Measurements from ENCODE around the gene TDRD6.

TDRD6 gene

GRCh38 chr6:46676604-46677313 lies 10.9 kb upstream of the TDRD6 start:
- Histone ChIP-seq H3K27ac (no peak overlapping the region), H3K36me3 (replicated peaks) (no peaks in the 10 kb centered on the region), H3K27me3 (replicated peaks) (no peaks in the 10 kb centered on the region), H3K4me3 (ENCODE audit: low read depth, low read length) (no peak overlapping the region)
- in situ Hi-C loops (cut with HindIII; ENCODE audit: low pct_ligation_motif_present, low sequenced_read_pairs): no loop called here
- TF ChIP-seq CTCF (IDR thresholded peaks at IDR 0.05; ENCODE audit: low read depth, low read length, missing control alignments): no peak
- DNase-seq: no peak

GRCh38 chr6:46677314-46677654 lies 10.4 kb upstream of the TDRD6 start:
- TF ChIP-seq CTCF (IDR thresholded peaks at IDR 0.05; ENCODE audit: low read depth, low read length, missing control alignments): peak; percentile 58
- Histone ChIP-seq H3K36me3 (replicated peaks) (no peaks in the 10 kb centered on the region), H3K4me3 (ENCODE audit: low read depth, low read length) (no peak overlapping the region), H3K27me3 (replicated peaks) (no peaks in the 10 kb centered on the region), H3K27ac (no peak overlapping the region)
- in situ Hi-C loops (cut with HindIII; ENCODE audit: low pct_ligation_motif_present, low sequenced_read_pairs): no loop called here
- DNase-seq: no peak

GRCh38 chr6:46684771-46685170 lies 2.9 kb upstream of the TDRD6 start:
- in situ Hi-C loops (cut with HindIII; ENCODE audit: low pct_ligation_motif_present, low sequenced_read_pairs): no loop called here
- Histone ChIP-seq H3K27ac (no peak overlapping the region), H3K4me3 (ENCODE audit: low read depth, low read length) (no peak overlapping the region), H3K27me3 (replicated peaks) (no peaks in the 10 kb centered on the region), H3K36me3 (replicated peaks) (no peaks in the 10 kb centered on the region)
- DNase-seq: peak; percentile 32
- no peak for TF ChIP-seq CTCF (IDR thresholded peaks at IDR 0.05; ENCODE audit: low read depth, low read length, missing control alignments)

- Histone ChIP-seq H3K27ac (no peak overlapping the region), H3K4me3 (ENCODE audit: low read depth, low read length) (no peak overlapping the region), H3K27me3 (replicated peaks) (no peaks in the 10 kb centered on the region), H3K36me3 (replicated peaks) (no peaks in the 10 kb centered on the region)
- no peak for TF ChIP-seq CTCF (IDR thresholded peaks at IDR 0.05; ENCODE audit: low read depth, low read length, missing control alignments)
- DNase-seq: no peak
- in situ Hi-C loops (cut with HindIII; ENCODE audit: low pct_ligation_motif_present, low sequenced_read_pairs): no loop called here
These were observed 656 bp downstream of the TDRD6 start for GRCh38 chr6:46688117-46688965.

- TF ChIP-seq CTCF (IDR thresholded peaks at IDR 0.05; ENCODE audit: low read depth, low read length, missing control alignments): no peak
- Histone ChIP-seq H3K36me3 (replicated peaks) (no peaks in the 10 kb centered on the region), H3K4me3 (ENCODE audit: low read depth, low read length) (no peak overlapping the region), H3K27ac (no peak overlapping the region), H3K27me3 (replicated peaks) (no peaks in the 10 kb centered on the region)
- no peak for DNase-seq
- in situ Hi-C loops (cut with HindIII; ENCODE audit: low pct_ligation_motif_present, low sequenced_read_pairs): no loop called here
These were observed 1.3 kb downstream of the TDRD6 start for GRCh38 chr6:46688966-46689335.
